ENCODE measurements around the gene DAGLA. TPM values are rescaled to one million over a fixed set of nuclear protein-coding genes. Genes with fewer than 3 reads are reported as not detected.
A peak's percentile ranks its signal among the peaks of the same experiment; 100 is the strongest.

The DAGLA gene
- total RNA-seq, 4 donors from 2014 or later: 11.9 to 31.4 (median 17.0) TPM

DNA sequence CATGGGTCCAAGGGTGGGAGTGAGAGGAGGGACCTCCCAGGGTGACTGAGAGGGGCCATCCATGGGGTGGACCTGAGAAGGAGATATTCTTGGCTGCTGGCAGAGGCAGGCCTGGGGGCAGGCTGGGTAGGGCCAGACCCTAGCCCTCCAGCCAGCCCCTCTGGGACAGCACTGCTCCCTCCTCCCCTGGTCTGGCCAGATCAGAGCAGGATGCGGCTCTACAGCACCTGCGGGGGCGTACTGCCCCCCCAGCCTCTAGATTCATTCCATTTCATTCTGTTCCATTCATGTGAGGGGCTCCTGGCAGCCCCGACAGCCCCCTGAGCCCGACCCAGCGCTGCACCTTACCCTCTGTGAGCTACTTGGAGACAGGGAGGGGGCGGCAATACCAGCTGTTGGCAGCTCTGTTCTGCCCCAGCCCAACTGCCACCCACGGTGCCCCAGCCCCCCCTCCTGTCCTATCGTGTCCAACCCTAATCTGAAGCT is 37.9 kb downstream of the DAGLA start:
- WGBS, 2 donors (ENCODE audit: low coverage in 1 of 2): 0 to 29% methylated on average over 2 to 9 of the region's 9 CpGs
- Histone ChIP-seq H3K27me3 (no peaks in the 10 kb centered on the region), H3K36me3 (no peaks in the 10 kb centered on the region), H3K4me3 (peak overlapping the region; percentile 7 to 40 (median 22)), H3K27ac (peak overlapping the region; percentile 5 to 42 (median 30)), H3K4me1 (peaks cover 8 to 31% (median 22%) of the 10 kb centered on the region in 4 donors), H3K9me3 (no peaks in the 10 kb centered on the region)
- TF ChIP-seq EP300 (IDR thresholded peaks at IDR 0.05; ENCODE audit: low read depth) (no peak), POLR2A (IDR thresholded peaks at IDR 0.05) (no peak), POLR2AphosphoS5 (IDR thresholded peaks at IDR 0.05) (no peak)
- TF ChIP-seq, protein P1, sequence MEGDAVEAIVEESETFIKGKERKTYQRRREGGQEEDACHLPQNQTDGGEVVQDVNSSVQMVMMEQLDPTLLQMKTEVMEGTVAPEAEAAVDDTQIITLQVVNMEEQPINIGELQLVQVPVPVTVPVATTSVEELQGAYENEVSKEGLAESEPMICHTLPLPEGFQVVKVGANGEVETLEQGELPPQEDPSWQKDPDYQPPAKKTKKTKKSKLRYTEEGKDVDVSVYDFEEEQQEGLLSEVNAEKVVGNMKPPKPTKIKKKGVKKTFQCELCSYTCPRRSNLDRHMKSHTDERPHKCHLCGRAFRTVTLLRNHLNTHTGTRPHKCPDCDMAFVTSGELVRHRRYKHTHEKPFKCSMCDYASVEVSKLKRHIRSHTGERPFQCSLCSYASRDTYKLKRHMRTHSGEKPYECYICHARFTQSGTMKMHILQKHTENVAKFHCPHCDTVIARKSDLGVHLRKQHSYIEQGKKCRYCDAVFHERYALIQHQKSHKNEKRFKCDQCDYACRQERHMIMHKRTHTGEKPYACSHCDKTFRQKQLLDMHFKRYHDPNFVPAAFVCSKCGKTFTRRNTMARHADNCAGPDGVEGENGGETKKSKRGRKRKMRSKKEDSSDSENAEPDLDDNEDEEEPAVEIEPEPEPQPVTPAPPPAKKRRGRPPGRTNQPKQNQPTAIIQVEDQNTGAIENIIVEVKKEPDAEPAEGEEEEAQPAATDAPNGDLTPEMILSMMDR (IDR thresholded peaks at IDR 0.05): no peak
- intact Hi-C loops (cut with DNase I; ENCODE audit: low total_unique reads): no loop called here
- in situ Hi-C loops (cut with MboI; ENCODE audit: low pct_ligation_motif_present in 1 of 4, low pct_unique_long_range_greater_than_20kb in 1 of 4, low sequenced_read_pairs in 3 of 4): no loop called here
- peak; percentile 46 for DNase-seq

DNA sequence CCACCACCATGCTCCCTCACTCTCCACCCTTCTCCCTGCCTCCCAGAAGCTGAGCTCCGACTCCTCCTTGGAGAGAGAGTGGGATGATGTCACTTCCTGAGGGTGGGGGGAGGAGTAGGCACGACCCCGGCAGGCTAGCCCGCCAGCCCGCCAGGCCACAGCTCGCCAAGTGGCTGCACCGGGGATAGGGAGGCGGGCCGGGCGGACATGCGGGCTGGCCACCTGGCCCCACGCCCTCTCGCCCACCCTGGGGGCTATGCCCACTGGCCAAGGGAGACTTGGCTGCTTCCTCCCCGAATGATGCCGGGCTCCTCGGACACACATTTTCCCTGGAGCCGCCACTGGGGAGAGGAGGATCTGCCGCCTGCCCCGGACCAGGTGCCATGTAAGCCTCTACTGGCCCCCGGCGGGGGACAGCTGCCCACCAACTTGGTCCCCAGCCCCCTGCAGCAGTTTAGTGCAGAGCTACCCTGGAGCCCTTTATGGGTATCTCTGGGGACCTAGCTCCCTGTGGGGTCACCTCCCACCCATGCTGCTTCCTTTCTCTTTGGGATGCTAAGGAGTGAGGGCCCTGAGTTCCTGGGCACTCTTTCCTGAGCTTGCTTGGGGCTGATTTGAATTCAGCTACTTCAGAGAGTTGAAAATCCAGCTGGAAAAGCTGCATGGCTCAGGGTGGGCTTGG is 38.6 kb downstream of the DAGLA start:
- Histone ChIP-seq H3K4me3 (peak overlapping the region; percentile 7 to 40 (median 22)), H3K27me3 (no peaks in the 10 kb centered on the region), H3K9me3 (no peaks in the 10 kb centered on the region), H3K4me1 (peaks cover 8 to 31% (median 22%) of the 10 kb centered on the region in 4 donors), H3K36me3 (no peaks in the 10 kb centered on the region), H3K27ac (peak overlapping the region; percentile 5 to 42 (median 26))
- intact Hi-C loops (cut with DNase I; ENCODE audit: low total_unique reads) (no loop called here), in situ Hi-C loops (cut with MboI; ENCODE audit: low pct_ligation_motif_present in 1 of 4, low pct_unique_long_range_greater_than_20kb in 1 of 4, low sequenced_read_pairs in 3 of 4) (no loop called here)
- no peak for TF ChIP-seq POLR2AphosphoS5 (IDR thresholded peaks at IDR 0.05)
- no peak for TF ChIP-seq POLR2A (IDR thresholded peaks at IDR 0.05)
- TF ChIP-seq, protein P1 (IDR thresholded peaks at IDR 0.05): no peak
- no peak for TF ChIP-seq EP300 (IDR thresholded peaks at IDR 0.05; ENCODE audit: low read depth)
- 53% methylated on average over 4 of the region's 21 CpGs; no CpG with 5 or more reads in 1 of the 2 donors for WGBS, 2 donors (ENCODE audit: low coverage in 1 of 2)
- DNase-seq: no peak

DNA sequence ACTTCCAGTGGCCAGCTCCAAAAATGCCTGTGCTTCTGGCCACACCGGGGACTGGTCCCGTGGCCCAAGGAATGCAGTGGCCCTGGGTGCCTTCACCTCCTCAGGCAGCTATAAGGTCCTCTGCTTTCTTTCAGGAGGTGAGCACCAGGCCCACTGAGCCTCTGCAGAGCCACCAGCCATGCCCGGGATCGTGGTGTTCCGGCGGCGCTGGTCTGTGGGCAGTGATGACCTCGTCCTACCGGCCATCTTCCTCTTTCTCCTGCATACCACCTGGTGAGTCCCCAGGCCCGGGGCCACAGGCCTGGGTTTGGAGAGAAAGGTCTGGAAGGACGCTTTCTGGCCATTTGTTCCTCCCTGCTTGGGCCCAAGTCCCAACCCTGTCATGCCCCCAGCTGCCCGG is 39.8 kb downstream of the DAGLA start:
- Histone ChIP-seq H3K4me1 (peaks cover 8 to 31% (median 22%) of the 10 kb centered on the region in 4 donors), H3K36me3 (no peaks in the 10 kb centered on the region), H3K4me3 (no peak overlapping the region), H3K9me3 (no peaks in the 10 kb centered on the region), H3K27me3 (no peaks in the 10 kb centered on the region), H3K27ac (no peak overlapping the region)
- intact Hi-C loops (cut with DNase I; ENCODE audit: low total_unique reads): no loop called here
- DNase-seq: no peak
- 80 to 84% methylated on average over 5 to 12 of the region's 12 CpGs for WGBS, 2 donors (ENCODE audit: low coverage in 1 of 2)
- in situ Hi-C loops (cut with MboI; ENCODE audit: low pct_ligation_motif_present in 1 of 4, low pct_unique_long_range_greater_than_20kb in 1 of 4, low sequenced_read_pairs in 3 of 4): loop anchor here in 1 of 4 donors (10.0 kb wide), 1 partner anchor 45 kb away; no protein-coding TSS in a partner anchor
- TF ChIP-seq, protein P1 (IDR thresholded peaks at IDR 0.05): no peak
- TF ChIP-seq POLR2AphosphoS5 (IDR thresholded peaks at IDR 0.05) (no peak), POLR2A (IDR thresholded peaks at IDR 0.05) (no peak), EP300 (IDR thresholded peaks at IDR 0.05; ENCODE audit: low read depth) (no peak)

DNA sequence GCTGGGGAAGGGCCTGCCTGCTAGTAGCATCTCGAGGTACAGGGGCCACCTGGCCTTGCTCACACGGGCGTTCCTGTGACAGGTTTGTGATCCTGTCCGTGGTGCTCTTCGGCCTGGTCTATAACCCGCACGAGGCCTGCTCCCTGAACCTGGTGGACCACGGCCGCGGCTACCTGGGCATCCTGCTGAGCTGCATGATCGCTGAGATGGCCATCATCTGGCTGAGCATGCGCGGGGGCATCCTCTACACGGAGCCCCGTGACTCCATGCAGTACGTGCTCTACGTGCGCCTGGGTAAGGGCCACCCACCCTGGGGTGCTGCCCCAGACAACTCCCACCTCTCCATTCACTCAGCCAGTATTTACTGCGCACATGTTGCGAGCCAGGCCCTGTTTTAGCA is 40.4 kb downstream of the DAGLA start:
- TF ChIP-seq EP300 (IDR thresholded peaks at IDR 0.05; ENCODE audit: low read depth): no peak
- no peak for TF ChIP-seq POLR2AphosphoS5 (IDR thresholded peaks at IDR 0.05)
- TF ChIP-seq, protein P1 (IDR thresholded peaks at IDR 0.05): no peak
- TF ChIP-seq POLR2A (IDR thresholded peaks at IDR 0.05): no peak
- Histone ChIP-seq H3K4me3 (no peak overlapping the region), H3K9me3 (no peaks in the 10 kb centered on the region), H3K36me3 (no peaks in the 10 kb centered on the region), H3K4me1 (peaks cover 8 to 31% (median 22%) of the 10 kb centered on the region in 4 donors), H3K27me3 (no peaks in the 10 kb centered on the region), H3K27ac (no peak overlapping the region)
- WGBS, 2 donors (ENCODE audit: low coverage in 1 of 2): 90% methylated on average over 18 of the region's 20 CpGs; no CpG with 5 or more reads in 1 of the 2 donors
- no peak for DNase-seq
- intact Hi-C loops (cut with DNase I; ENCODE audit: low total_unique reads) (no loop called here), in situ Hi-C loops (cut with MboI; ENCODE audit: low pct_ligation_motif_present in 1 of 4, low pct_unique_long_range_greater_than_20kb in 1 of 4, low sequenced_read_pairs in 3 of 4) (loop anchor here in 1 of 4 donors (10.0 kb wide), 1 partner anchor 46 kb away; no protein-coding TSS in a partner anchor)
